ENCODE data around the gene CUL4A. TPM values are rescaled to one million over a fixed set of nuclear protein-coding genes. Genes with fewer than 3 reads are reported as not detected.
"Not testable (repeated sequence)": the region's sequence is repeated elsewhere in the genome, so short reads cannot be mapped to it uniquely, and the experiment has no call there.

Gene CUL4A
- total RNA-seq, 1 experiment from 2014 or later, result 91.0 TPM

- Histone ChIP-seq H3K79me2 (ENCODE audit: low read depth) (no peaks in the 10 kb centered on the region), H3F3A (ENCODE audit: insufficient read depth, low read depth) (peaks cover 7% of the 10 kb centered on the region), H3K4me2 (no peak overlapping the region), H2AFZ (no peak overlapping the region), H3K4me1 (replicated peaks; ENCODE audit: insufficient read depth) (no peaks in the 10 kb centered on the region), H3K36me3 (ENCODE audit: low read depth) (peaks cover 29% of the 10 kb centered on the region), H3K9me2 (ENCODE audit: insufficient read depth) (no peaks in the 10 kb centered on the region), H3K27ac (no peak overlapping the region), H3K9me3 (ENCODE audit: insufficient read depth, low read depth) (no peaks in the 10 kb centered on the region), H3K27me3 (ENCODE audit: insufficient read depth, low read depth) (no peaks in the 10 kb centered on the region), H4K20me1 (ENCODE audit: insufficient read depth) (no peaks in the 10 kb centered on the region; the same call in none of the 2 replicates), H3K4me3 (no peak overlapping the region)
- CTCF ChIA-PET, result interaction anchor here (0.6 kb wide), 1 partner anchor 118 kb away, joined by 5 read pairs; no protein-coding TSS in a partner anchor
- POLR2A ChIA-PET (ENCODE audit: unreplicated experiment), result no interaction called here
- intact Hi-C loops (cut with micrococcal nuclease; ENCODE audit: unreplicated experiment), result no loop called here
- TF ChIP-seq CTCF (conservative IDR thresholded peaks at IDR 0.05) (no peak), EZH2 (IDR thresholded peaks at IDR 0.05; ENCODE audit: low read depth) (no peak)
- BruUV-seq (replicated peaks), result no TSS peak
- no peak for DNase-seq
Observed at GRCh38 chr13:113258321-113259054, 49.1 kb downstream of the CUL4A start.

- Histone ChIP-seq H3K9me3 (ENCODE audit: insufficient read depth, low read depth) (no peaks in the 10 kb centered on the region), H3K9me2 (ENCODE audit: insufficient read depth) (no peaks in the 10 kb centered on the region), H2AFZ (no peak overlapping the region), H3K36me3 (ENCODE audit: low read depth) (peaks cover 31% of the 10 kb centered on the region), H3K27ac (no peak overlapping the region), H3K79me2 (ENCODE audit: low read depth) (no peaks in the 10 kb centered on the region), H3K4me2 (no peak overlapping the region), H3K4me1 (replicated peaks; ENCODE audit: insufficient read depth) (no peaks in the 10 kb centered on the region), H3K4me3 (no peak overlapping the region), H4K20me1 (ENCODE audit: insufficient read depth) (no peaks in the 10 kb centered on the region; the same call in none of the 2 replicates), H3K27me3 (ENCODE audit: insufficient read depth, low read depth) (no peaks in the 10 kb centered on the region), H3F3A (ENCODE audit: insufficient read depth, low read depth) (peaks cover 11% of the 10 kb centered on the region)
- CTCF ChIA-PET, result no interaction called here
- no peak for TF ChIP-seq CTCF (conservative IDR thresholded peaks at IDR 0.05)
- TF ChIP-seq EZH2 (IDR thresholded peaks at IDR 0.05; ENCODE audit: low read depth), result no peak
- POLR2A ChIA-PET (ENCODE audit: unreplicated experiment), result no interaction called here
- intact Hi-C loops (cut with micrococcal nuclease; ENCODE audit: unreplicated experiment), result no loop called here
- DNase-seq, result no peak
- no TSS peak for BruUV-seq (replicated peaks)
Observed at GRCh38 chr13:113260996-113261395, 51.6 kb downstream of the CUL4A start.

GRCh38 chr13:113263016-113263415, 53.6 kb downstream of the CUL4A start:
- CTCF ChIA-PET; H3K27ac ChIP-seq; H3K4me2 ChIP-seq; H3K9me2 ChIP-seq (ENCODE audit: insufficient read depth); H3K4me3 ChIP-seq; H3K79me2 ChIP-seq (ENCODE audit: low read depth); DNase-seq; H3F3A ChIP-seq (ENCODE audit: insufficient read depth, low read depth); POLR2A ChIA-PET (ENCODE audit: unreplicated experiment); H3K9me3 ChIP-seq (ENCODE audit: insufficient read depth, low read depth); H3K4me1 ChIP-seq (replicated peaks; ENCODE audit: insufficient read depth); H3K27me3 ChIP-seq (ENCODE audit: insufficient read depth, low read depth); H2AFZ ChIP-seq; BruUV-seq (replicated peaks); intact Hi-C loops (cut with micrococcal nuclease; ENCODE audit: unreplicated experiment); H4K20me1 ChIP-seq (ENCODE audit: insufficient read depth): not testable (repeated sequence)
- peaks cover 25% of the 10 kb centered on the region for H3K36me3 ChIP-seq (ENCODE audit: low read depth)
